GM20000 (cell line): ENCODE data around the gene NR4A3.

ENCODE experiments used
- DNase-seq: peaks from one replicate; pipeline ENCODE4 v3.0.0; 2012; ENCODE audit warnings: low spot score
- TF ChIP-seq, protein P1 (sequence below): IDR thresholded peaks from 2 replicates; pipeline ENCODE4 v1.5.1; 2012; ENCODE audit warnings: mild to moderate bottlenecking, control low read depth; ENCODE audit errors: extremely low read depth, missing control alignments

NR4A3 gene

DNA sequence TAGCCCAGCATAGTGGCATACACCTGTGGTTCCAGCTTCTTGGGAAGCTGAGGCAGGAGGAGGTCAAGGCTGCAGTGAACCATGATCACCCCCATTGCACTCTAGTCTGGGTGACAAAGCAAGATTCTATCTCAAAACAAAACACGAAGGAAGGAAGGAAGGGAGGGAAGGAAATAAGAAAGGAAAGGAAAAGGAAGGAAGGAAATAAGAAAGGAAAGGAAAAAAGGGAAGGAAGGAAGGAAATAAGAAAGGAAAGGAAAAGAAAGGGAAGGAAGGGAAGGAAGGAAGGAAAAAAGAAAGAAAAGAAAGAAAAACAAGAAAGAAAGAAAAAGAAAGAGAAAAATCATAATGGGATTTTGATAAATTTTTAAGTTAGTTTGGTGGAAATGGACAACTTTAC, 81.7 kb downstream of the NR4A3 start:
- DNase-seq: no peak
- TF ChIP-seq, protein P1, sequence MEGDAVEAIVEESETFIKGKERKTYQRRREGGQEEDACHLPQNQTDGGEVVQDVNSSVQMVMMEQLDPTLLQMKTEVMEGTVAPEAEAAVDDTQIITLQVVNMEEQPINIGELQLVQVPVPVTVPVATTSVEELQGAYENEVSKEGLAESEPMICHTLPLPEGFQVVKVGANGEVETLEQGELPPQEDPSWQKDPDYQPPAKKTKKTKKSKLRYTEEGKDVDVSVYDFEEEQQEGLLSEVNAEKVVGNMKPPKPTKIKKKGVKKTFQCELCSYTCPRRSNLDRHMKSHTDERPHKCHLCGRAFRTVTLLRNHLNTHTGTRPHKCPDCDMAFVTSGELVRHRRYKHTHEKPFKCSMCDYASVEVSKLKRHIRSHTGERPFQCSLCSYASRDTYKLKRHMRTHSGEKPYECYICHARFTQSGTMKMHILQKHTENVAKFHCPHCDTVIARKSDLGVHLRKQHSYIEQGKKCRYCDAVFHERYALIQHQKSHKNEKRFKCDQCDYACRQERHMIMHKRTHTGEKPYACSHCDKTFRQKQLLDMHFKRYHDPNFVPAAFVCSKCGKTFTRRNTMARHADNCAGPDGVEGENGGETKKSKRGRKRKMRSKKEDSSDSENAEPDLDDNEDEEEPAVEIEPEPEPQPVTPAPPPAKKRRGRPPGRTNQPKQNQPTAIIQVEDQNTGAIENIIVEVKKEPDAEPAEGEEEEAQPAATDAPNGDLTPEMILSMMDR: no peak

DNA sequence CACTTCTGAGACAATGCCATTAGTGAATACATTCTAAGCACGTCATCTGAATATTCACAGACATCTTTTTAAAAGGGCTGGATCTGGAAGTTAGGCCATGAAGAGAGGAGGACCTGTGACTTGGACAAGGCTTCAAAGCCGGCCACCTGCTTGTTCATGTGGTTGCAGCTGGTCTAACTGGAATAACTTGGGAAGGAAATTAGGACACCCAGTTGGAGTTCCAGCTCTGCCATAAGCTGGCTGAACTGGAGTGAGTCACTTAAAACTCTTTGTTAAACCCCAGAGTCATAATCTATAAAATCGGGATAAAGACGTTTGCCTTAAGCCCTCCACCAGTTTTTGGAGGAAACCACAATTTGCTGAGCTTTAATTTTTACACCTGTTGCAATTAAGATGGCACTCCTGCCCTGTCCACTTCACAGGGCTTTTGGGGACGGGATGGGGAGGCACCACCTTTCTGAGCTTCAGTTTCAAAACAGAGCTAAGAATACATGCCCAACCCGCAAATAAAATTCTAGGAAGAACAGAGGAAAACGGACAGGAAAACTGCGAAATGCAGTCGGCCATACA, 84.2 kb downstream of the NR4A3 start:
- DNase-seq: no peak
- TF ChIP-seq, protein P1: no peak

DNA sequence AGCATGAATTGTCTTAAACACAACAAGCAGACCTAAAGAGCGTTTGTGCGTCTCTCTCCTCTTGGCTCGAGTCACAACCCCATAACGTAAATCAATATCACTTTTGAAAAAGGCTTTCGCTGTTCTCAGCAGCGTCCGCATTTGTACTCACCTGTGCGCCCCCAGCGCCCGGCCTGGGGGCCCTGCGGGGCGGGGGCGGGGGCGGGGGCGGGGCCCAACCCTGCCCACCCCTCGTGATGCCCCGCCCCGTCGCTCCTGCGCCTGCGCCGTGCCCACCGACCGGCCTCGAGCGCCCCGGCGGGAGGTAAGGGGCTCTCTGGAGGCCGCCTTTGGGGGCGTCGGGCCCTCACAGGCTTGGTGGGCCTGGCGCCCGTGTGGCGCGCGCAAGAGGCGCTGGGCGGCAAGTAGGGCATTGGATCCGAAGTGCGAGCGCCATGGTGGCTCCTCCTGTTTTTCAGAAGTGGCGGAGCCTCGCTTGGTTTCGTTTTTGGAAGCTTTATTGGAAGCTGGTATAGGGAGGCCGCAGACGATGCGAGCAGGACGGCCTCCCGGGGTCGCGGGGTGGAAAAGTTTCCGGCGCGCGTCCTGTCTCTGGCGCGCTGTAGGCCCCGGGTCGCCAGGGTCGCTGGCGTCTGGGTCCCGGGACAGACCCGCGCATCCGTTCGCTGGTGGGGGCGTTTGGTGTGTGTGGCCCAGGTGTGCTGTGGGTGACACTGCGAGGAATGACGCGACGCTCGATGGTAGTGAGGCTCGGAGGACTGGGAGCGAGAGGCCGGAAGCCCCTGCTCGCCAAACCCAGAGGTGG, 84.9 kb downstream of the NR4A3 start, which contains the start of gene STX17:
TSS of gene STX17 (plus strand) at position 252 of the 805 bp plus-strand sequence. CDS start 8,586 bp downstream, outside the sequence.
- peak; percentile 94 for DNase-seq
- TF ChIP-seq, protein P1: no peak

DNA sequence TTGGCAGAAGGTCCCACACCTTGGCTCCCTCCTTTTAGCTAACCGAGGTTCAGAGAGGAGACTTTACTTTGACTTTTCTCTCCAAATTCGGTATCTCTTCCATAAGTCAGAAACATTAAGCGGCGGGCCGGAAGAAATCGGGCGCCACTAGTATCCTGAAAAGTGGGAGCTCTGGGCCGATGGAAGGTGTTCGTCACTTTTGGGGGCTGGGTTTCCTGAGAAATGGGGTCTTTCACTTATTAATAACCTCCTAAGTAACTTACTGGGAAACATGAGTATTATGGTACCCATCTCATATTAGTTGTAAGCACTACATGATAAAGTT, 85.5 kb downstream of the NR4A3 start:
- no peak for DNase-seq
- TF ChIP-seq, protein P1: no peak

DNA sequence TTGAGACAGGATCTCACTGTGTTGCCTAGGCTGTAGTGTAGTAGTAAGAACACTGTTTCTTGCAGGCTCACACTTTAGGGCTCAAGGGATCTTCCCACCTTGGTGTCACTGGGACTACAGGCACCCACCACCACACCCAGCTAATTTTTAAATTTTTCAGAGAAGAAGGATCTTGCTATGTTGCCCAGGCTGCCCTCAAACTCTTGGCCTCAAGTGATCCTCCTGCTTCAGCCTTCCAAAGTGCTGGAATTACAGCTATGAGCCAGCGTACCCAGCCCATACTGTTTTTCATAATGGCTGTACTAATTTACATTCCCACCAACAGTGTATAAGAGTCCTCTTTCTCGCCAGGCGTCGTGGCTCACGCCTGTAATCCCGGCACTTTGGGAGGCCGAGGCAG, 89.9 kb downstream of the NR4A3 start:
- TF ChIP-seq, protein P1: no peak
- DNase-seq: no peak
